SU-DHL-6 (cell line): ENCODE data around the gene FCHO1.

Experiments used
- EZH2phosphoT487 ChIP-seq: fragments of 200-600 bp; sonication (generic), shearing (Covaris generic); conservative IDR thresholded peaks from 2 replicates; pipeline ENCODE4 v1.6.1; 2018; ENCODE audit warnings: mild to moderate bottlenecking, antibody characterized with exemption, low read length, moderate library complexity, mixed read lengths
- TF ChIP-seq, protein P1 (sequence below): fragments of 200-600 bp; sonication (generic); IDR thresholded peaks from one replicate; pipeline ENCODE4 v1.5.1; 2017; ENCODE audit warnings: antibody characterized with exemption, mild to moderate bottlenecking, low read length, moderate library complexity; ENCODE audit not compliant: insufficient read depth, poor library complexity, severe bottlenecking

DNA sequence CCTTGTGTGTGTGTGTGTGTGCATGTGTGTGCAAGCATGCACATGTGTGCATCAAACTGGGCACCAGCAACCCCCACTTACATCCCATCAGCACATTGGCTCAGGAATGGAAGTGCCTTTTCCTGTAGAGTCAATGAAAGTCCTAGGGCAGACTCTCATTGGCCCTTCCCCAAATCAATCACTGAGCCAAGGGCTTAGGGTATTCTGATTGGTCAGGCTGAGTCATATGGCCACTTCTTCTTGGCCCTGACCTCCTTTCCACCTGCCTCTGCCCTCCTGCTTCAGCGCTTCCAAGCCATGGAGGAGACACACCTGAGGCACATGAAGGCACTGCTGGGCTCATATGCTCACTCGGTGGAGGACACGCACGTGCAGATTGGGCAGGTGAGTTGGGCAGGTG lies 20.9 kb downstream of the FCHO1 start:
- TF ChIP-seq, protein P1, sequence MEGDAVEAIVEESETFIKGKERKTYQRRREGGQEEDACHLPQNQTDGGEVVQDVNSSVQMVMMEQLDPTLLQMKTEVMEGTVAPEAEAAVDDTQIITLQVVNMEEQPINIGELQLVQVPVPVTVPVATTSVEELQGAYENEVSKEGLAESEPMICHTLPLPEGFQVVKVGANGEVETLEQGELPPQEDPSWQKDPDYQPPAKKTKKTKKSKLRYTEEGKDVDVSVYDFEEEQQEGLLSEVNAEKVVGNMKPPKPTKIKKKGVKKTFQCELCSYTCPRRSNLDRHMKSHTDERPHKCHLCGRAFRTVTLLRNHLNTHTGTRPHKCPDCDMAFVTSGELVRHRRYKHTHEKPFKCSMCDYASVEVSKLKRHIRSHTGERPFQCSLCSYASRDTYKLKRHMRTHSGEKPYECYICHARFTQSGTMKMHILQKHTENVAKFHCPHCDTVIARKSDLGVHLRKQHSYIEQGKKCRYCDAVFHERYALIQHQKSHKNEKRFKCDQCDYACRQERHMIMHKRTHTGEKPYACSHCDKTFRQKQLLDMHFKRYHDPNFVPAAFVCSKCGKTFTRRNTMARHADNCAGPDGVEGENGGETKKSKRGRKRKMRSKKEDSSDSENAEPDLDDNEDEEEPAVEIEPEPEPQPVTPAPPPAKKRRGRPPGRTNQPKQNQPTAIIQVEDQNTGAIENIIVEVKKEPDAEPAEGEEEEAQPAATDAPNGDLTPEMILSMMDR = no peak
- no peak for TF ChIP-seq EZH2phosphoT487
